ENCODE results near the gene FGF11.

The FGF11 gene

GRCh38 chr17:7393613-7394451 lies 45.5 kb upstream of the FGF11 start:
- peak overlapping the region; percentile 89 for H3K4me3 ChIP-seq (replicated peaks; ENCODE audit: low read depth, low read length)
- H3K27me3 ChIP-seq (replicated peaks; ENCODE audit: control insufficient read depth, insufficient read depth, low read length): no peaks in the 10 kb centered on the region
- H3K36me3 ChIP-seq (ENCODE audit: control insufficient read depth, insufficient read depth, low read length): peaks cover 13% of the 10 kb centered on the region
- DNase-seq (ENCODE audit: extremely low read depth, insufficient read length): no peak
- no peak for TF ChIP-seq CTCF (IDR thresholded peaks at IDR 0.05; ENCODE audit: insufficient read depth, low read length, poor library complexity, severe bottlenecking)

DNA sequence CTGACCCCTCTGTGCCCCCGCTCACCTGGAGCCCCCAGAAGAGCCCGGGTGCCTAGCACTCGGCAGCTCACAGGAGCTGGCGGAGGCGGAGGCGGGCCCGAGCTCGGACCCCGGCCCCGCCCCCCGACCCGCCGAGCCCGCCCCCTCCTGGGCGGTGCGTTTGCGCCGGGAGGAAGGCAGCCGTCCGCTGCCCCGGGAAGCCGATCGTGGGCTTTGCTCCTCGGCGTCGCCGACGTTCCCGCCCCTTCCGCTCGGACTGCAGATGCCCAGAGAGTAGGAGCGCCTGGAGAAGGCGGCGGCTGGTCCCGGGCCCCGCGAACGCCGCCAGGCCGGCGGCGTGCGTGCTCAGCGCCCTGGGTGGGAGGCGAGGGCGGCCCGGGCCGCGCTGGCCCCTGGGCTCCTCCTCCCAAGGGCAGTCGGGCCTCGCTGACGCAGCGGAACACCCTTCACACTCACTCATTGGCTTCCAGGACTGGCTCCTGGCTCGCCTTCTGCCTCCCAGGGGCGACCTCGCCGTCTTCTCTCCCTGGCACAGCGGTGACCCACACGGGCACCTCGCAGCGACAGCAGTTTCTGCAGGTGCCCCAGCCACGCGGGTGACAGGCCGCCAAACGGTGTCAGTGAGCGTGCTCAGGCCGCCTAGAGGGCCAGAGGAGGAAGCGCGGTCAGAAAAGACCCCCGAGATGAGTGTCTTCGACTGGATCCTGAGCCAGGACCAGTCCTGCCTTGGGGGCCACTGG lies 44.7 kb upstream of the FGF11 start, which contains the start of gene PLSCR3:
PLSCR3 (minus strand) TSS at position 74 of the 740 bp plus-strand sequence. CDS start 415 bp downstream, outside the sequence.
- Histone ChIP-seq H3K27me3 (replicated peaks; ENCODE audit: control insufficient read depth, insufficient read depth, low read length) (no peaks in the 10 kb centered on the region), H3K36me3 (ENCODE audit: control insufficient read depth, insufficient read depth, low read length) (peaks cover 9% of the 10 kb centered on the region), H3K4me3 (replicated peaks; ENCODE audit: low read depth, low read length) (peak within 1 kb of the TSS; percentile 89)
- TF ChIP-seq CTCF (IDR thresholded peaks at IDR 0.05; ENCODE audit: insufficient read depth, low read length, poor library complexity, severe bottlenecking): peak; percentile 47
- peak; percentile 87 for DNase-seq (ENCODE audit: extremely low read depth, insufficient read length)

- Histone ChIP-seq H3K4me3 (replicated peaks; ENCODE audit: low read depth, low read length) (no peak overlapping the region), H3K36me3 (ENCODE audit: control insufficient read depth, insufficient read depth, low read length) (no peaks in the 10 kb centered on the region; the same call in none of the 2 replicates), H3K27me3 (replicated peaks; ENCODE audit: control insufficient read depth, insufficient read depth, low read length) (no peaks in the 10 kb centered on the region)
- no peak for DNase-seq (ENCODE audit: extremely low read depth, insufficient read length)
- no peak for TF ChIP-seq CTCF (IDR thresholded peaks at IDR 0.05; ENCODE audit: insufficient read depth, low read length, poor library complexity, severe bottlenecking)
Observed at GRCh38 chr17:7396147-7396546, 43.2 kb upstream of the FGF11 start.

- Histone ChIP-seq H3K27me3 (replicated peaks; ENCODE audit: control insufficient read depth, insufficient read depth, low read length) (no peaks in the 10 kb centered on the region), H3K36me3 (ENCODE audit: control insufficient read depth, insufficient read depth, low read length) (no peaks in the 10 kb centered on the region), H3K4me3 (replicated peaks; ENCODE audit: low read depth, low read length) (no peak overlapping the region)
- no peak for TF ChIP-seq CTCF (IDR thresholded peaks at IDR 0.05; ENCODE audit: insufficient read depth, low read length, poor library complexity, severe bottlenecking)
- no peak for DNase-seq (ENCODE audit: extremely low read depth, insufficient read length)
Observed at GRCh38 chr17:7398612-7399011, 40.7 kb upstream of the FGF11 start.

DNA sequence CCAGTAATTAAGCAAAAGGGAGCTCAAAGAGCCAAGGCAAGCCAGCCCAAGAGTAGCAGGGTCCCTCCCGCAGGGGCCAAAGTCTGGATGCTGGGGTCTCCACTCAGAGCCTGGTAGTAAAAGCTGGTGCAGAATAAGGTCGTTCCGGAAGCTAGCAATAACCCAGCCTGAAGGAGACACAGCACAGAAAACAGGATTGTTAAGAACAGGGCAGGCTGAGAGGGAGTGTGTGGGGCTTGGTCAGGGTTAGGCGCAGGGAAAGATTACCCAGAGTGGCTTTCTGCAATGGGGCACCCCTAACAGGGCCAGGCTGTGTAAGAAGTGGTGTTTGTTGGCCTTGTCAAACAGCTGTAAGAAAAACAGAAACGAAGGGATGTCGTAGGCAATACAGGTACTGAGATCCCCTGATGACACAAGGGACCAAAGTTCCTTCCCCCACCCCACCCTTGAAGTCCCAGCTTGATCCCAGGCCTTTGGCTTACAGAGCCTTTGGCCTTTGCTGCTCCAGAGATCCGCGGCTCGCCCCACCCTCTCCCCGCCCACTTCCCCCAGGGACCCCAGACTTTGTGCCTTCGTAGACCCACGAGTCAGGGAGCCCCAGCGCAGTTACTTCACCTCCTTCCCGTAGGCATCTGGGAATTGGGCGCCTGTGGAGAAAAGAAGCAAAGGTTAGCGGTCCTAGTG lies 36.1 kb upstream of the FGF11 start:
- no peaks in the 10 kb centered on the region for H3K36me3 ChIP-seq (ENCODE audit: control insufficient read depth, insufficient read depth, low read length)
- no peak for TF ChIP-seq CTCF (IDR thresholded peaks at IDR 0.05; ENCODE audit: insufficient read depth, low read length, poor library complexity, severe bottlenecking)
- DNase-seq (ENCODE audit: extremely low read depth, insufficient read length): no peak
- peak overlapping the region; percentile 93 for H3K4me3 ChIP-seq (replicated peaks; ENCODE audit: low read depth, low read length)
- H3K27me3 ChIP-seq (replicated peaks; ENCODE audit: control insufficient read depth, insufficient read depth, low read length): no peaks in the 10 kb centered on the region; the same call in 1 of the 2 replicates
